T-cell (primary cell): ENCODE measurements around the gene CHMP2A. TPM values are rescaled to one million over a fixed set of nuclear protein-coding genes. Genes with fewer than 3 reads are reported as not detected.

ENCODE experiments used
- ATAC-seq, 4 experiments: fragments of 200-7000 bp in 3 of 4; fragments of 150-1000 bp in 1 of 4; cut with Tn5 transposase; replicated peaks in 1 of 4; 1 replicate in 3 of 4; 2 replicates in 1 of 4; pipeline ENCODE4 v1.10.0; 2021; ENCODE audit warnings: moderate library complexity in 3 of 4, mild to moderate bottlenecking in 2 of 4, moderate number of reproducible peaks in 1 of 4
- CTCF ChIA-PET, 2 donors: fragments of 300-600 bp; sonication (Branson Sonifier 250); formaldehyde crosslinking; loops; one replicate each; lab custom pipeline; 2022; ENCODE audit warnings: antibody characterized with exemption in 2 of 2; lab: Charles Lee
- POLR2A ChIA-PET, 2 donors: fragments of 300-600 bp; sonication (Branson Sonifier 250); formaldehyde crosslinking; loops; one replicate each; lab custom pipeline; 2022; ENCODE audit warnings: antibody characterized with exemption in 2 of 2; lab: Charles Lee
- DNase-seq, 35 experiments: peaks; one replicate each; pipeline versions ENCODE4 v3.0.0 to v3.0.0-alpha.2; 2013 to 2023
- H3K27ac ChIP-seq: one replicate; pipeline ENCODE4 v1.5.1; 2013; ENCODE audit warnings: low read length
- H3K27me3 ChIP-seq, 2 experiments: replicated peaks in 1 of 2; 1 replicate in 1 of 2; 2 replicates in 1 of 2; pipeline versions ENCODE4 v1.6.1 to v1.7.0; 2013; ENCODE audit warnings: low read length in 1 of 2, mixed read lengths in 1 of 2; ENCODE audit not compliant: control insufficient read depth in 2 of 2, insufficient read depth in 2 of 2; ENCODE audit errors: extremely low read depth in 1 of 2
- H3K36me3 ChIP-seq, 2 donors: 1 replicate in 1 of 2; 2 replicates in 1 of 2; pipeline versions ENCODE4 v1.6.1 to v1.7.0; 2013; ENCODE audit warnings: low read length in 1 of 2; ENCODE audit not compliant: control insufficient read depth in 2 of 2, insufficient read depth in 1 of 2; ENCODE audit errors: extremely low read depth in 1 of 2
- H3K4me1 ChIP-seq, 2 experiments: 1 replicate in 1 of 2; 2 replicates in 1 of 2; pipeline versions ENCODE4 v1.6.1 to v1.7.0; 2013; ENCODE audit warnings: low read length in 2 of 2, mixed read lengths in 1 of 2; ENCODE audit not compliant: insufficient read depth in 2 of 2, control insufficient read depth in 1 of 2; ENCODE audit errors: extremely low read depth in 1 of 2
- H3K4me3 ChIP-seq, 2 donors: 1 replicate in 1 of 2; 2 replicates in 1 of 2; pipeline versions ENCODE4 v1.5.1 to v1.7.0; 2013; ENCODE audit warnings: mild to moderate bottlenecking in 2 of 2, low read length in 1 of 2, moderate library complexity in 1 of 2; ENCODE audit not compliant: control insufficient read depth in 1 of 2; ENCODE audit errors: extremely low read depth in 1 of 2
- H3K9me3 ChIP-seq: 2 replicates; pipeline ENCODE4 v1.7.0; 2013
- H3K27ac Mint-ChIP-seq, 2 donors: one replicate each; pipeline ENCODE4 v1.8.0; 2020 to 2021; ENCODE audit warnings: mild to moderate bottlenecking in 2 of 2, mixed read lengths in 2 of 2
- H3K27me3 Mint-ChIP-seq, 2 donors: one replicate each; pipeline ENCODE4 v1.8.0; 2021 to 2022; ENCODE audit warnings: mixed read lengths in 2 of 2
- H3K36me3 Mint-ChIP-seq: one replicate; pipeline ENCODE4 v1.8.0; 2021; ENCODE audit warnings: mixed read lengths
- H3K4me1 Mint-ChIP-seq, 3 donors: one replicate each; pipeline ENCODE4 v1.8.0; 2020 to 2022; ENCODE audit warnings: mixed read lengths in 3 of 3, mild to moderate bottlenecking in 1 of 3
- H3K4me3 Mint-ChIP-seq, 3 donors: one replicate each; pipeline ENCODE4 v1.8.0; 2020 to 2022; ENCODE audit warnings: mild to moderate bottlenecking in 3 of 3, mixed read lengths in 3 of 3, moderate library complexity in 3 of 3
- H3K9me3 Mint-ChIP-seq, 3 donors: one replicate each; pipeline ENCODE4 v1.8.0; 2020 to 2022; ENCODE audit warnings: mixed read lengths in 3 of 3
- WGBS: methylation state at CpG from one replicate; pipeline ENCODE4 v1.1.5; 2013; ENCODE audit warnings: missing lambda C conversion rate; ENCODE audit not compliant: insufficient coverage; 5-methylcytosine and 5-hydroxymethylcytosine counted together
- total RNA-seq, 35 experiments: library from RNA in 6 of 35; stranded (reverse) in 6 of 35; fragments of 120-200 nt in 1 of 35; gene quantifications; one replicate each; pipeline versions ENCODE4 v1.2.1 to v1.2.4 and lab custom pipeline; 2013 to 2026

CHMP2A gene
- total RNA-seq, 5 donors from 2014 or later (not counting 1 experiment from before 2014, with no cell fraction given) = 61.5 to 82.9 (median 79.3) TPM

- Histone ChIP-seq H3K27ac (peak overlapping the region; percentile 91), H3K36me3 (peaks cover 0 to 16% of the 10 kb centered on the region in 2 donors), H3K9me3 (no peaks in the 10 kb centered on the region), H3K4me3 (peak overlapping the region; percentile 74 to 94), H3K27me3 (peaks cover 0 to 4% of the 10 kb centered on the region in 2 experiments), H3K4me1 (peaks cover 35 to 79% of the 10 kb centered on the region in 2 experiments)
- Mint-ChIP-seq H3K27ac (peak overlapping the region; percentile 98), H3K4me1 (peaks cover 71 to 81% (median 77%) of the 10 kb centered on the region in 3 donors), H3K9me3 (no peaks in the 10 kb centered on the region), H3K36me3 (peaks cover 12% of the 10 kb centered on the region), H3K4me3 (peak overlapping the region; percentile 97 to 98 (median 97)), H3K27me3 (no peaks in the 10 kb centered on the region)
- CTCF ChIA-PET = no interaction called here
- ATAC-seq = no peak
- DNase-seq = peak in 15 of 35 experiments; percentile 19 to 64 (median 33)
- POLR2A ChIA-PET = no interaction called here
- 0% methylated on average over 23 of the region's 33 CpGs for WGBS
These were observed 4.5 kb upstream of the CHMP2A start for GRCh38 chr19:58559275-58560006.

- WGBS = under 1% methylated on average over 70 of the region's 76 CpGs
- peaks cover 0 to 4% of the 10 kb centered on the region in 2 experiments for H3K27me3 ChIP-seq
- CTCF ChIA-PET = interaction anchor here in 1 of 2 donors (0.7 kb wide), 1 partner anchor 1033 kb away, joined by 4 read pairs; no protein-coding TSS in a partner anchor
- POLR2A ChIA-PET = interaction anchor here in 1 of 2 donors (1.0 kb wide), 1 partner anchor 15 kb away, joined by 3 read pairs; the partner anchor contains the start of gene TRIM28
- H3K4me3 ChIP-seq = peak overlapping the region; percentile 74 to 94
- Mint-ChIP-seq H3K27me3 (no peaks in the 10 kb centered on the region), H3K4me3 (peak overlapping the region; percentile 97 to 98 (median 97)), H3K36me3 (peaks cover 14% of the 10 kb centered on the region), H3K9me3 (no peaks in the 10 kb centered on the region), H3K4me1 (peaks cover 73 to 83% (median 78%) of the 10 kb centered on the region in 3 donors), H3K27ac (peak overlapping the region; percentile 98)
- peaks cover 40 to 83% of the 10 kb centered on the region in 2 experiments for H3K4me1 ChIP-seq
- peak overlapping the region; percentile 91 for H3K27ac ChIP-seq
- DNase-seq (peak; percentile 99 to 100 (median 100)), ATAC-seq (peak; percentile 72 to 75 (median 73))
- peaks cover 0 to 16% of the 10 kb centered on the region in 2 donors for H3K36me3 ChIP-seq
- no peaks in the 10 kb centered on the region for H3K9me3 ChIP-seq
These were observed 3.8 kb upstream of the CHMP2A start for GRCh38 chr19:58558623-58559274.

- Mint-ChIP-seq H3K9me3 (no peaks in the 10 kb centered on the region), H3K4me3 (peak within 1 kb of the TSS; percentile 97 to 98 (median 97)), H3K4me1 (peaks cover 71 to 80% (median 75%) of the 10 kb centered on the region in 3 donors), H3K36me3 (peaks cover 17% of the 10 kb centered on the region), H3K27ac (peak within 1 kb of the TSS; percentile 98), H3K27me3 (no peaks in the 10 kb centered on the region)
- Histone ChIP-seq H3K4me1 (peaks cover 36 to 82% of the 10 kb centered on the region in 2 experiments), H3K27ac (peak within 1 kb of the TSS; percentile 91), H3K27me3 (peaks cover 0 to 4% of the 10 kb centered on the region in 2 experiments), H3K9me3 (no peaks in the 10 kb centered on the region), H3K36me3 (peaks cover 0 to 16% of the 10 kb centered on the region in 2 donors), H3K4me3 (peak within 1 kb of the TSS; percentile 82 to 94)
- POLR2A ChIA-PET = interaction anchor here in 1 of 2 donors (1.0 kb wide), 1 partner anchor 14 kb away, joined by 3 read pairs; the partner anchor contains the start of gene TRIM28
- CTCF ChIA-PET = interaction anchor here in 1 of 2 donors (0.7 kb wide), 1 partner anchor 1033 kb away, joined by 4 read pairs; no protein-coding TSS in a partner anchor
- peak; percentile 4 to 26 (median 8) for ATAC-seq
- DNase-seq = peak in 33 of 35 experiments; percentile 43 to 78 (median 65)
- under 1% methylated on average over 58 of the region's 62 CpGs for WGBS
These were observed 3.2 kb upstream of the CHMP2A start, which contains the start of gene UBE2M for GRCh38 chr19:58558066-58558622. TSS of gene UBE2M (minus strand) at chr19:58558611. CDS start at chr19:58558381, 230 bp downstream.

- peak overlapping the region; percentile 85 for H3K27ac ChIP-seq
- peak overlapping the region; percentile 87 to 97 (median 90) for H3K4me3 Mint-ChIP-seq
- CTCF ChIA-PET = no interaction called here
- H3K9me3 Mint-ChIP-seq = no peaks in the 10 kb centered on the region
- WGBS = 31% methylated on average over 11 of the region's 12 CpGs
- DNase-seq = peak in 1 of 35 experiments; percentile 28
- H3K4me1 ChIP-seq = peaks cover 32 to 77% of the 10 kb centered on the region in 2 experiments
- peaks cover 0 to 23% of the 10 kb centered on the region in 2 donors for H3K36me3 ChIP-seq
- POLR2A ChIA-PET = no interaction called here
- no peaks in the 10 kb centered on the region for H3K9me3 ChIP-seq
- peak overlapping the region; percentile 82 to 90 for H3K4me3 ChIP-seq
- H3K27me3 ChIP-seq = peaks cover 0 to 4% of the 10 kb centered on the region in 2 experiments
- peaks cover 71 to 83% (median 78%) of the 10 kb centered on the region in 3 donors for H3K4me1 Mint-ChIP-seq
- no peak for ATAC-seq
- H3K27ac Mint-ChIP-seq = peak overlapping the region; percentile 91 to 93
- no peaks in the 10 kb centered on the region for H3K27me3 Mint-ChIP-seq
- H3K36me3 Mint-ChIP-seq = peaks cover 22% of the 10 kb centered on the region
These were observed 2.5 kb upstream of the CHMP2A start for GRCh38 chr19:58557221-58558065.

GRCh38 chr19:58556622-58557220, 1.8 kb upstream of the CHMP2A start:
- Histone ChIP-seq H3K4me3 (peak overlapping the region in 1 of 2 donors; percentile 90), H3K36me3 (peaks cover 0 to 30% of the 10 kb centered on the region in 2 donors), H3K9me3 (no peaks in the 10 kb centered on the region), H3K27ac (peak overlapping the region; percentile 85), H3K27me3 (peaks cover 0 to 3% of the 10 kb centered on the region in 2 experiments), H3K4me1 (peaks cover 26 to 71% of the 10 kb centered on the region in 2 experiments)
- Mint-ChIP-seq H3K9me3 (no peaks in the 10 kb centered on the region), H3K27me3 (no peaks in the 10 kb centered on the region), H3K4me3 (peak overlapping the region; percentile 87 to 97 (median 90)), H3K4me1 (peaks cover 72 to 77% (median 74%) of the 10 kb centered on the region in 3 donors), H3K36me3 (peaks cover 29% of the 10 kb centered on the region), H3K27ac (peak overlapping the region; percentile 75 to 93)
- ChIA-PET CTCF (no interaction called here), POLR2A (no interaction called here)
- WGBS = 67% methylated on average over 2 of the region's 10 CpGs
- ATAC-seq (no peak), DNase-seq (no peak)
